PC-9 (cell line): Measurements from ENCODE around the gene CBL. TPM values are rescaled to one million over a fixed set of nuclear protein-coding genes. Genes with fewer than 3 reads are reported as not detected.

Source experiments
- BruUV-seq: library from RNA; stranded (reverse); fragments of 400-500 nt; replicated peaks from 2 replicates; lab custom pipeline; 2021; lab: Mats Ljungman, UMichigan
- CTCF ChIA-PET: fragments of 300-600 bp; sonication (Branson Sonifier 250); formaldehyde crosslinking; loops from one replicate; lab custom pipeline; 2022; ENCODE audit warnings: antibody characterized with exemption; lab: Charles Lee
- POLR2A ChIA-PET: fragments of 300-600 bp; sonication (Branson Sonifier 250); formaldehyde crosslinking; loops from one replicate; lab custom pipeline; 2022; ENCODE audit warnings: antibody characterized with exemption; ENCODE audit not compliant: unreplicated experiment; lab: Charles Lee
- DNase-seq, 2 experiments: peaks; one replicate each; pipeline versions ENCODE4 v3.0.0 to v3.0.0-alpha.2; 2015 to 2022; ENCODE audit warnings: mixed read lengths in 1 of 2
- H2AFZ ChIP-seq: fragments of 200-600 bp; sonication (generic); 2 replicates; pipeline ENCODE4 v1.8.1; 2017; ENCODE audit warnings: antibody characterized with exemption
- H3F3A ChIP-seq: fragments of 200-600 bp; sonication (generic); 2 replicates; pipeline ENCODE4 v1.8.1; 2017; ENCODE audit warnings: antibody characterized with exemption, mild to moderate bottlenecking, low read depth; ENCODE audit not compliant: insufficient read depth
- H3K27ac ChIP-seq: fragments of 200-600 bp; sonication (generic); 2 replicates; pipeline ENCODE4 v1.6.1; 2016; ENCODE audit warnings: mixed run types
- H3K27me3 ChIP-seq: fragments of 200-600 bp; sonication (generic); 2 replicates; pipeline ENCODE4 v1.6.1; 2016; ENCODE audit warnings: low read depth, mixed run types; ENCODE audit not compliant: insufficient read depth
- H3K36me3 ChIP-seq: fragments of 200-600 bp; sonication (generic); 2 replicates; pipeline ENCODE4 v1.6.1; 2016; ENCODE audit warnings: low read depth, mixed run types
- H3K4me1 ChIP-seq: fragments of 200-600 bp; sonication (generic); replicated peaks from 2 replicates; pipeline ENCODE4 v1.6.1; 2016; ENCODE audit warnings: mixed run types; ENCODE audit not compliant: insufficient read depth
- H3K4me2 ChIP-seq: fragments of 200-600 bp; sonication (generic); 2 replicates; pipeline ENCODE4 v1.6.1; 2017; ENCODE audit warnings: mixed run types
- H3K4me3 ChIP-seq: fragments of 200-600 bp; sonication (generic); 2 replicates; pipeline ENCODE4 v1.6.1; 2016; ENCODE audit warnings: mixed run types
- H3K79me2 ChIP-seq: fragments of 200-600 bp; sonication (generic); 2 replicates; pipeline ENCODE4 v1.6.1; 2017; ENCODE audit warnings: low read depth, mixed run types
- H3K9me2 ChIP-seq: fragments of 200-600 bp; sonication (generic); 2 replicates; pipeline ENCODE4 v1.8.1; 2017; ENCODE audit warnings: mild to moderate bottlenecking; ENCODE audit not compliant: insufficient read depth
- H3K9me3 ChIP-seq: fragments of 200-600 bp; sonication (generic); 2 replicates; pipeline ENCODE4 v1.8.1; 2016; ENCODE audit warnings: low read depth; ENCODE audit not compliant: insufficient read depth
- H4K20me1 ChIP-seq: fragments of 200-600 bp; sonication (generic); 2 replicates; pipeline ENCODE4 v1.8.1; 2017; ENCODE audit not compliant: insufficient read depth
- EZH2 ChIP-seq: fragments of 200-600 bp; sonication (generic); IDR thresholded peaks from 2 replicates; pipeline ENCODE4 v1.8.0; 2017; ENCODE audit warnings: antibody characterized with exemption, low read depth
- intact Hi-C: fragments of 100-400 bp; cut with micrococcal nuclease; formaldehyde crosslinking; loops from one replicate; pipeline ENCODE4 v1.10.0; 2022; ENCODE audit not compliant: unreplicated experiment
- total RNA-seq: library from RNA; stranded (reverse); gene quantifications from 2 replicates; pipeline ENCODE4 v1.2.3, GENCODE V29; 2021
- TF ChIP-seq, protein P1 (sequence below): fragments of 200-600 bp; sonication (generic); conservative IDR thresholded peaks from 2 replicates; pipeline ENCODE4 v1.6.1; 2017; ENCODE audit warnings: mixed run types, antibody characterized with exemption, mild to moderate bottlenecking, moderate library complexity

CBL gene
- total RNA-seq, 1 experiment from 2014 or later, result 32.9 TPM

DNA sequence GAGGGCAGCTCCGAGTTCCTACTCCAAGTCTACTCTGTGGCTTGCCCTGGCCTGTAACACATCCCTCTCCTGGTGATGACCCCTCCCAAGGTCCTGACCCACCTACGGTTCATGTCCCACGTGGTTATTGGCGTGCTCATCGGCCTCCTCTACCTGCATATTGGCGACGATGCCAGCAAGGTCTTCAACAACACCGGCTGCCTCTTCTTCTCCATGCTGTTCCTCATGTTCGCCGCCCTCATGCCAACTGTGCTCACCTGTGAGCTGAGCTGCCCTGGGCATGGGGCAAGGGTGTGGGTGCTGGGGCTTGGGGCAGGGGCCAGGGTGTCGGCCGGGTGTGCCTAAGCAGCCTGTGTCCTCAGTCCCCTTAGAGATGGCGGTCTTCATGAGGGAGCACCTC is 47.7 kb upstream of the CBL start:
- Histone ChIP-seq H3K36me3 (no peaks in the 10 kb centered on the region), H3K4me2 (no peak overlapping the region), H3K9me2 (no peaks in the 10 kb centered on the region), H3K27me3 (peaks cover 16% of the 10 kb centered on the region), H2AFZ (no peak overlapping the region), H3K27ac (no peak overlapping the region), H3K4me1 (no peaks in the 10 kb centered on the region), H3K4me3 (no peak overlapping the region), H4K20me1 (no peaks in the 10 kb centered on the region), H3K79me2 (no peaks in the 10 kb centered on the region), H3F3A (no peaks in the 10 kb centered on the region), H3K9me3 (no peaks in the 10 kb centered on the region)
- no TSS peak for BruUV-seq
- ChIA-PET POLR2A (interaction anchor here (0.6 kb wide), 1 partner anchor 140 kb away, joined by 3 read pairs; the partner anchor contains the start of gene RPS25), CTCF (no interaction called here)
- intact Hi-C loops, result no loop called here
- no peak for TF ChIP-seq EZH2
- TF ChIP-seq, protein P1, sequence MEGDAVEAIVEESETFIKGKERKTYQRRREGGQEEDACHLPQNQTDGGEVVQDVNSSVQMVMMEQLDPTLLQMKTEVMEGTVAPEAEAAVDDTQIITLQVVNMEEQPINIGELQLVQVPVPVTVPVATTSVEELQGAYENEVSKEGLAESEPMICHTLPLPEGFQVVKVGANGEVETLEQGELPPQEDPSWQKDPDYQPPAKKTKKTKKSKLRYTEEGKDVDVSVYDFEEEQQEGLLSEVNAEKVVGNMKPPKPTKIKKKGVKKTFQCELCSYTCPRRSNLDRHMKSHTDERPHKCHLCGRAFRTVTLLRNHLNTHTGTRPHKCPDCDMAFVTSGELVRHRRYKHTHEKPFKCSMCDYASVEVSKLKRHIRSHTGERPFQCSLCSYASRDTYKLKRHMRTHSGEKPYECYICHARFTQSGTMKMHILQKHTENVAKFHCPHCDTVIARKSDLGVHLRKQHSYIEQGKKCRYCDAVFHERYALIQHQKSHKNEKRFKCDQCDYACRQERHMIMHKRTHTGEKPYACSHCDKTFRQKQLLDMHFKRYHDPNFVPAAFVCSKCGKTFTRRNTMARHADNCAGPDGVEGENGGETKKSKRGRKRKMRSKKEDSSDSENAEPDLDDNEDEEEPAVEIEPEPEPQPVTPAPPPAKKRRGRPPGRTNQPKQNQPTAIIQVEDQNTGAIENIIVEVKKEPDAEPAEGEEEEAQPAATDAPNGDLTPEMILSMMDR, result no peak
- no peak for DNase-seq

DNA sequence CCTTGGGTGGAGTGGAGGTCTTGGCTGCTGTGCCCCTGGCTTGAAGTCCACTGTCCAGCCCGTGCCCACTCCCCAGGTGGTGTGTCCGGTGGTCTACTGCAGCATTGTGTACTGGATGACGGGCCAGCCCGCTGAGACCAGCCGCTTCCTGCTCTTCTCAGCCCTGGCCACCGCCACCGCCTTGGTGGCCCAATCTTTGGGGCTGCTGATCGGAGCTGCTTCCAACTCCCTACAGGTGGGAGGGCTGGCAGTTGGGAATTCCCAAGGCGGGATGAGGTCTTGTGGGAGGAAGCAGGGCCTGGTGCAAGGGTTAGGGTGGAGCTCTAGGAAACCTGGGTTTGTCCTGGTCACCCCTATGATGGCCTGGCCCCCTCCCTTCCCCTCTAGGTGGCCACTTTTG is 46.0 kb upstream of the CBL start:
- no peaks in the 10 kb centered on the region for H4K20me1 ChIP-seq
- no peaks in the 10 kb centered on the region for H3K9me3 ChIP-seq
- intact Hi-C loops, result no loop called here
- CTCF ChIA-PET, result no interaction called here
- no peak overlapping the region for H2AFZ ChIP-seq
- H3K4me3 ChIP-seq, result no peak overlapping the region
- no peak overlapping the region for H3K27ac ChIP-seq
- peaks cover 8% of the 10 kb centered on the region; the same call in 1 of the 2 replicates for H3K27me3 ChIP-seq
- no peaks in the 10 kb centered on the region for H3F3A ChIP-seq
- no TSS peak for BruUV-seq
- POLR2A ChIA-PET, result no interaction called here
- no peak for TF ChIP-seq EZH2
- TF ChIP-seq, protein P1, result no peak
- no peak overlapping the region for H3K4me2 ChIP-seq
- H3K79me2 ChIP-seq, result no peaks in the 10 kb centered on the region
- no peak for DNase-seq
- no peaks in the 10 kb centered on the region for H3K4me1 ChIP-seq
- no peaks in the 10 kb centered on the region for H3K9me2 ChIP-seq
- H3K36me3 ChIP-seq, result no peaks in the 10 kb centered on the region

DNA sequence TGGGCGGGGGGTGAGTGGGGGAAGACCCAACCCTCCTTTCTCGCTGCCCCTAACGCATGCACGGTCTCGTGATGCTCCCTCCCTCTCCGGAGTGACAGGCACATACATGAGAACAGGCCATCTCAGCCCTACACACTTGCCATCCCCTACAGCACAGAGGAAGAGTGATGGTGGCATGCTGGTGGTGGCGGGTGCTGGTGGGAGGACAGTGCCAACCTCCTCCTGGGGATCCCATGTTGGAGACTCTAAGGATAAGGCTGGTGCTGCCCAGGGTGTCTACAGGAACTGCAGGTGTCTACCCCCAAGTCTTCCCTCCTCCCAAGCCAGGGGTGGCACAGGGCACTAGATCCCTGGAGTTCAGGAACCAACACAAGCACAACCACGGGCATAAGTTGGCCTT is 44.3 kb upstream of the CBL start:
- H2AFZ ChIP-seq, result no peak overlapping the region
- BruUV-seq, result no TSS peak
- H3K4me3 ChIP-seq, result no peak overlapping the region
- H3F3A ChIP-seq, result peaks cover 13% of the 10 kb centered on the region
- H4K20me1 ChIP-seq, result no peaks in the 10 kb centered on the region
- no peaks in the 10 kb centered on the region for H3K9me2 ChIP-seq
- no peak overlapping the region for H3K4me2 ChIP-seq
- POLR2A ChIA-PET, result no interaction called here
- no peak for DNase-seq
- no peaks in the 10 kb centered on the region for H3K36me3 ChIP-seq
- peaks cover 8% of the 10 kb centered on the region; the same call in 1 of the 2 replicates for H3K27me3 ChIP-seq
- TF ChIP-seq EZH2, result no peak
- TF ChIP-seq, protein P1, result no peak
- H3K4me1 ChIP-seq, result peaks cover 12% of the 10 kb centered on the region
- no peak overlapping the region for H3K27ac ChIP-seq
- CTCF ChIA-PET, result no interaction called here
- intact Hi-C loops, result no loop called here
- no peaks in the 10 kb centered on the region for H3K9me3 ChIP-seq
- H3K79me2 ChIP-seq, result no peaks in the 10 kb centered on the region
